ENCODE data around the gene GMNN.

- TF ChIP-seq CTCF (conservative IDR thresholded peaks at IDR 0.05; ENCODE audit: low read length) (no peak), EZH2phosphoT487 (IDR thresholded peaks at IDR 0.05; ENCODE audit: borderline replicate concordance) (no peak)
These were observed 22.2 kb upstream of the GMNN start for GRCh38 chr6:24752503-24752902.

All from Loucy (cell line).